D721Med (cell line): ENCODE measurements around the gene GAS6.

Experiments
- DNase-seq: peaks from one replicate; pipeline ENCODE4 v3.0.0; 2011; ENCODE audit warnings: low spot score; ENCODE audit not compliant: insufficient read length
- FAIRE-seq: peaks from 2 replicates; lab custom pipeline; 2011; peaks lifted over from hg19 to GRCh38; lab: Jason Lieb, UNC
- TF ChIP-seq, protein P1 (sequence below): IDR thresholded peaks from 2 replicates; pipeline ENCODE4 v1.5.1; 2012; ENCODE audit warnings: mild to moderate bottlenecking, control low read depth; ENCODE audit not compliant: insufficient read depth; ENCODE audit errors: missing control alignments

GAS6 gene

DNA sequence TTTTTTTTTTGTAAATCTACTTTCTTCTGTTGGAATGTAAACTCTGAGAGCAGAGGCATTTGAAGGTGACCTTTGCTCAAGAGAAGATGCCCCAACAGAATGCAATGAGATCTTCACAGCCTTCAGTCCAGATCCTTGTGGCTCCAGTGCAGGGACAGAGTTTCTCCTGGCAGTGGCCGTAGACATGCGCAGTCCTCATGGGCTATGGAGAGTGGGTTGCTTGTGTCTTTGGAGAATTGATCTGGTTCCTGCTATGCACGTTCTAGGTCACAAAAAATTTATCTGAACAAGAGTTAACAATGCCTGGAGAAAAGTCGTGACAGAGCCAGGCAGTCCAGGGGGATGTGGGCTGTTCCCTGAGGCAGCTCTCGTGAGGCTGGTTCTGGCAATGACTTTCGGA, 74.7 kb downstream of the GAS6 start:
- TF ChIP-seq, protein P1, sequence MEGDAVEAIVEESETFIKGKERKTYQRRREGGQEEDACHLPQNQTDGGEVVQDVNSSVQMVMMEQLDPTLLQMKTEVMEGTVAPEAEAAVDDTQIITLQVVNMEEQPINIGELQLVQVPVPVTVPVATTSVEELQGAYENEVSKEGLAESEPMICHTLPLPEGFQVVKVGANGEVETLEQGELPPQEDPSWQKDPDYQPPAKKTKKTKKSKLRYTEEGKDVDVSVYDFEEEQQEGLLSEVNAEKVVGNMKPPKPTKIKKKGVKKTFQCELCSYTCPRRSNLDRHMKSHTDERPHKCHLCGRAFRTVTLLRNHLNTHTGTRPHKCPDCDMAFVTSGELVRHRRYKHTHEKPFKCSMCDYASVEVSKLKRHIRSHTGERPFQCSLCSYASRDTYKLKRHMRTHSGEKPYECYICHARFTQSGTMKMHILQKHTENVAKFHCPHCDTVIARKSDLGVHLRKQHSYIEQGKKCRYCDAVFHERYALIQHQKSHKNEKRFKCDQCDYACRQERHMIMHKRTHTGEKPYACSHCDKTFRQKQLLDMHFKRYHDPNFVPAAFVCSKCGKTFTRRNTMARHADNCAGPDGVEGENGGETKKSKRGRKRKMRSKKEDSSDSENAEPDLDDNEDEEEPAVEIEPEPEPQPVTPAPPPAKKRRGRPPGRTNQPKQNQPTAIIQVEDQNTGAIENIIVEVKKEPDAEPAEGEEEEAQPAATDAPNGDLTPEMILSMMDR = no peak
- no peak for DNase-seq
- no peak for FAIRE-seq

DNA sequence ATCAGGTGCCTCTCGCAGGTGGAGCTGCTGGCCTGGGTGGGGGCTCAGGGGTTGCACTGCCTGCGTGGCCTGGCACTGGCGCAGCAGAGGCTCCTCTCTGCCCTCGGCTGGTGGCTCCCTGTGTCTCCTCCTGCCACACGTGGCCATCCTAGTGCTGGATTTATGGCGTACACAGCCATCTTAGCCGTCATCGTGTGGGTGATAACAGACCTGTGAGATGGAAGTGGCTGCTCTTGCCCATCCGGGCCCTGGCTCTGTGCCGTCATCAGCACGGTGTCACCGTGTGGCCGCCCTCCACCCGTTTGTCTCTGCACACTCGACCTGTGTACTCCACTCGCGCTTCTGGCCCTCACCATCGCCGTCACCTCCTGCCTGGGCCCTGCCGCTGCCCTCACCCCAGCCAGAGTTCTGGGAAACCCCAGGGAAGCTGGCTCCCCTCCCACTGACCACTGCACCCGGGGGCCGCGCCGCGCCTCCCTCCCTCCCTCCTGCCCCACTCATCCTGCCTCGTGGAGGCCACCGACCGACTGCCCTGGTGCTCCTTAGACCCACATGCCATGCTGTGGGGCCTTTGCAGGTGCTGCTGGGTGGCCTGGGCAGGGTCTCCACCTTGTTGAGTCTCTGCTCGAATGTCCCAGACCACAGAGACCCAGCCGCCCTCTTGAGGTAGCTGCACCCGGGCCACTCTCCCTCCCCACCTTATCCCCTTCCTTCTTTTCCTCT, 75.3 kb downstream of the GAS6 start:
- DNase-seq (no peak), FAIRE-seq (no peak)
- TF ChIP-seq, protein P1 = no peak

DNA sequence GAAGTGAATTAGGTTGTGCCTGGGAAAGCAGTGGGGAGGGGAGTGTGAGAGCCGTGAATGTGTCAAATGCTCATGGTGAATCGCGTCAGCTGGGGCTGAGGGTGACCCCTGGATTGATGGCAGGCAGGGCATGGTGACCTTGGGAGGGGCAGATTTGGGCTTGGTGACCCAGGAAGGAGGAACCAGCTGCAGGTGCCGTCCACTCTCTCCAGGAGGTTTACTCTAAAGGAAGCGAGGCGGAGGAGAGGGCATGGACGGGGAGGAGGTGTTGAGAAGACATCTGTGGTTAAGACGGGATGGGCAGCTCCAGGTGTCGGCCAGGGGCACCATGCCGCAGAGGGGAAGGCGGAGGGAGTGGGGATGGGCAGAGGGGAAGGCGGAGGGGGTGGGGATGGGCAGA, 76.2 kb downstream of the GAS6 start:
- DNase-seq (no peak), FAIRE-seq (no peak)
- TF ChIP-seq, protein P1 = no peak

DNA sequence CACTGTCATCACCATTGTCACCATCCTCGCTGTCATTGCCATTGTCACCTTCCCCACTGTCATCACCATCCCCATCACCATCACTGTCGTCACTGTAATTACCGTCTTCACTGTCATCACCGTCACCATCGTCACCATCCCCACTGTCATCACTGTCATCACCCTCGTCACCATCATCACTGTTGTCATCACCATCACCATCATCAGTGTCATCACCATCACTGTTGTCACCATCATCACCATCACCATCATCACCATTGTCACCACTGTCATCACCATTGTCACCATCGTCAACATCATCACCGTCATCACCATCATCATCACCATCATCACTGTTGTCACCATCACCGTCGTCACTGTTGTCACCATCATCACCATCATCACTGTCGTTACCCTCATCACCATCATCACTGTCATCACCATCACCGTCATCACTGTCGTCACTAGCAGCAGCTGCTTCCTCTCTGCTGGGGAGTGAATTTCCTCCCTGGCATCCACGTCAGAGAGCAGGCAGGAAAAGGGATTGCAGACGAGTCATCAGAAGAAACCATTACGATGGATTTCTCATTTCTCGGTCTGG, 77.5 kb downstream of the GAS6 start:
- FAIRE-seq = no peak
- no peak for DNase-seq
- TF ChIP-seq, protein P1 = no peak

DNA sequence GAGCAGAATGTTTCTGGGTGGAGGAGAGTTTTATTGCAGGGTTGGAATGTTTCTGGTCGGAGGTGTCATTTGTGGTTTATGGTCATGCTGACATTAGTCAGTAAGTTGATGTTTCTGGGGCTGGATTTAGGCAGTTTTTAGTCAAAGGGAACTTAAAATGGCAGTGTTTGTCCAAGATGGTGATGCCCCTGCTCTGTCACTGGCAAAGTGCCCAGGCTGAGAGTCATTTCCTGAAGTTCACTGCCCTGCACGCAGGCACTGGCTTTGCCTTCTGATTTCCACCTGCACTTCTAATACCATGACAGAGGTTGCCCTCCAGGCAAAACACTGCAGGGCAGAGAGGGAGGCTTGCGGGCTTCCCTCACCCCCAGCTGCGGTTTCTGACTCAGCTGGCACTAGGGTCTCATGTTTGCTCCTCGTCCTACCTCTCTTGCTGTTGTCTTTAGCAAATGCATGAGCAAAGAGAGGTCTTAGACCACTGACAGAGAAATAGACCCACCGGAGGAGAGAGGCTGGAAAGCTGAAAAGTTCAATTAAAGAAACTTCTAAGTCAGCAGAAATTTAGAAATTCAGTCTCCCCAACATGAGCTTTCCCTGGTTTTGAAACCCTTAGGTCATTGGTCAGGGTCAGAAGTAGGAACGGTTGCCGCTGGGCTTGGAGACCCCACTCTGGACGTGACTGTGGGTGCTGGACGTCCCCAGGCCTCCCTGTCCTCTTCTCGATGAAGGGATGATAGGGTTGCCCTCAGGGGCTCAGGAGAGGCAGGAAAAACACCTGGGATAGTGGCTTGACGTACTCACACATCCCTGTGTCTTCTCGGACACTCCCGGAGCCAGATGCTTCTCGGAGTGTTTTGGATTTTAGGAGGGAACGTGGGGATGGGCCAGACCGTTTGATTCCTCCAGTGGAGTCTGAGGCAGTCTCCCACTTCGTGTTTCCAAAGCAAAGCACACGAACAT, 78.5 kb downstream of the GAS6 start:
- DNase-seq (no peak), FAIRE-seq (no peak)
- TF ChIP-seq, protein P1 = no peak

DNA sequence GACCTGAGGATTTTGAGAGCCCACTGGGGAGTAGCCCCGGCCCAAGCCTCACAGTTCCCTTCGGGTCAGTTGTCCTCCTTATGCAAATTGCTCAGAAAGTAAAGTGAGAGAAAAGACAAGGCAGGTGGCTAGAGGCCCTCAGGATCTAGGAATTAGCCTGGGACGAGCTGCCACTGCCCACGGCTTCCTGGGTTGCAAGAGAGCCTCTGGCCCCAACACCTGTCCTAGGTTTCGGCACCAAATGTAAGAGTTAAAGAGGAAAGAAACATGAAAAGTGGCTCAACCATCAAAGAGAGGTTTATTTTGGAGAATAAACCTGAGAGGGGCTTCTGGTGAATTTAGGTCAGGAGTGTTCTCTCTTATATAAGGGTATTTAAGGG, 79.2 kb downstream of the GAS6 start:
- TF ChIP-seq, protein P1 = no peak
- DNase-seq (no peak), FAIRE-seq (no peak)
